GM18505 (cell line): Measurements from ENCODE around the gene LSMEM2.

Experiments used
- ATAC-seq: cut with Tn5 transposase; IDR thresholded peaks from one replicate; pipeline ENCODE4 v1.9.1; 2021; ENCODE audit not compliant: unreplicated experiment
- POLR2A ChIP-seq: IDR thresholded peaks from 4 replicates; pipeline ENCODE4 v1.6.1; 2011; ENCODE audit warnings: borderline replicate concordance; ENCODE audit not compliant: insufficient read depth, insufficient read length; ENCODE audit errors: extremely low read depth

Gene LSMEM2

GRCh38 chr3:50278880-50279224 is at the start of gene LSMEM2:
Gene LSMEM2, plus strand, starts transcription at chr3:50279087. Its CDS starts 27 bp downstream, at chr3:50279114.
- ATAC-seq = no peak
- no peak for TF ChIP-seq POLR2A

- no peak for ATAC-seq
These were observed 49.4 kb upstream of the LSMEM2 start for GRCh38 chr3:50229490-50229889.

GRCh38 chr3:50230104-50230793 is 48.6 kb upstream of the LSMEM2 start:
- no peak for TF ChIP-seq POLR2A
- no peak for ATAC-seq

More at GRCh38 chr3:50229490-50229889, 49.4 kb upstream of the LSMEM2 start:
- TF ChIP-seq POLR2A = no peak

GRCh38 chr3:50230794-50231125 is 48.1 kb upstream of the LSMEM2 start:
- no peak for TF ChIP-seq POLR2A
- no peak for ATAC-seq

- no peak for ATAC-seq
- TF ChIP-seq POLR2A = no peak
These were observed 47.3 kb upstream of the LSMEM2 start for GRCh38 chr3:50231581-50231980.

- no peak for ATAC-seq
- no peak for TF ChIP-seq POLR2A
These were observed 46.6 kb upstream of the LSMEM2 start for GRCh38 chr3:50232303-50232702.

GRCh38 chr3:50233176-50233575 is 45.7 kb upstream of the LSMEM2 start:
- no peak for ATAC-seq

GRCh38 chr3:50235716-50236483 is 43.0 kb upstream of the LSMEM2 start, which contains the start of gene GNAI2:
Gene GNAI2, plus strand, starts transcription at chr3:50236204. Its CDS starts 132 bp downstream, at chr3:50236336.
- peak; percentile 91 for ATAC-seq

More at GRCh38 chr3:50233176-50233575, 45.7 kb upstream of the LSMEM2 start:
- TF ChIP-seq POLR2A = no peak

GRCh38 chr3:50236484-50237132 is 42.3 kb upstream of the LSMEM2 start:
- ATAC-seq = no peak

More at GRCh38 chr3:50235716-50236483, 43.0 kb upstream of the LSMEM2 start, which contains the start of gene GNAI2:
- TF ChIP-seq POLR2A = peak; percentile 97

GRCh38 chr3:50237133-50237651 is 41.7 kb upstream of the LSMEM2 start:
- ATAC-seq = no peak

More at GRCh38 chr3:50236484-50237132, 42.3 kb upstream of the LSMEM2 start:
- no peak for TF ChIP-seq POLR2A

GRCh38 chr3:50237754-50238548 is 40.9 kb upstream of the LSMEM2 start:
- TF ChIP-seq POLR2A = peak; percentile 79
- no peak for ATAC-seq

More at GRCh38 chr3:50237133-50237651, 41.7 kb upstream of the LSMEM2 start:
- no peak for TF ChIP-seq POLR2A

- ATAC-seq = no peak
- TF ChIP-seq POLR2A = no peak
These were observed 40.3 kb upstream of the LSMEM2 start for GRCh38 chr3:50238549-50239026.
